ENCODE results near the gene USP54. TPM values are rescaled to one million over a fixed set of nuclear protein-coding genes. Genes with fewer than 3 reads are reported as not detected.
A peak's percentile ranks its signal among the peaks of the same experiment; 100 is the strongest.

The USP54 gene
- total and polyA plus RNA-seq, 2 of the 13 experiments (the other 11 are each of a cell fraction or from before 2014, with no cell fraction given), result 18.1 to 25.0 TPM

DNA sequence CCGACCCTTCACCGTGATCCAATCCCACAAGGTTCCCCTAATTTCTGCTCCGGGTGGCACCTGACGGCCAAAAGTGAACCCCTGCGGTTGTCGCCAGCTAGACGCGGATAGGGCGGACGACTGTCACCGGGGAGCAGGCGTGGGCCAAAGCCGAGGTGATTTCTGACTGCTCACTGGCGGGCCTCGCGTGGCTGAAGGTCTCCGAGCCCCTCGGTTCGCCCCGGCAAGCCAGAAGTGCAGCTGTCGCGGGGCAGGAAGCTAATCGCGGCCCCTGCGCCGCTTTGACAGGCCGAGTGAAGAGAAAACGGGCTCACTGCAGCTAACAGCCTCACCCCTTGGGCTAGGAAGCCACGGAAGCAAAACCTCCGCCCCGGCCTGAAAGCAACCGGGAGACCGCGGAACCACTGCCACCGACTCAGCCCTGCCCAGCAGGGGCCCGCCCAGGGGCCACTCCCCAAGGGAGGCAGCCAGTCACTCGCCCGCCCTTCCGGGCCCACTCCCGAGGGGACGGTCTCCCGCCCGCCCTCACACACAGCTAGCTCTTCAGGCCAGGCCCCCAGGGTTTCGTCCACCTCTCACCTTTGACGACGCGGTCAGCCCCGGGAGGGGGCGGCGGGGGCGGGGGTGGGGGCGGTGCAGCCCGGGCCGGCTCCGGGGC is 95.8 kb downstream of the USP54 start (continued):
- TF ChIP-seq TCF12 (IDR thresholded peaks at IDR 0.05), result no peak
- peak; percentile 46; the same call in 1 of the 2 replicates for TF ChIP-seq TCF12 (CRISPR knock-in tag; IDR thresholded peaks at IDR 0.05)
- TF ChIP-seq ZNF772 (CRISPR knock-in tag; IDR thresholded peaks at IDR 0.05), result peak; percentile 90
- peak; percentile 21; the same call in 1 of the 2 replicates for TF ChIP-seq ZFP37 (CRISPR knock-in tag; IDR thresholded peaks at IDR 0.05; ENCODE audit: borderline replicate concordance)
- TF ChIP-seq, protein P1, sequence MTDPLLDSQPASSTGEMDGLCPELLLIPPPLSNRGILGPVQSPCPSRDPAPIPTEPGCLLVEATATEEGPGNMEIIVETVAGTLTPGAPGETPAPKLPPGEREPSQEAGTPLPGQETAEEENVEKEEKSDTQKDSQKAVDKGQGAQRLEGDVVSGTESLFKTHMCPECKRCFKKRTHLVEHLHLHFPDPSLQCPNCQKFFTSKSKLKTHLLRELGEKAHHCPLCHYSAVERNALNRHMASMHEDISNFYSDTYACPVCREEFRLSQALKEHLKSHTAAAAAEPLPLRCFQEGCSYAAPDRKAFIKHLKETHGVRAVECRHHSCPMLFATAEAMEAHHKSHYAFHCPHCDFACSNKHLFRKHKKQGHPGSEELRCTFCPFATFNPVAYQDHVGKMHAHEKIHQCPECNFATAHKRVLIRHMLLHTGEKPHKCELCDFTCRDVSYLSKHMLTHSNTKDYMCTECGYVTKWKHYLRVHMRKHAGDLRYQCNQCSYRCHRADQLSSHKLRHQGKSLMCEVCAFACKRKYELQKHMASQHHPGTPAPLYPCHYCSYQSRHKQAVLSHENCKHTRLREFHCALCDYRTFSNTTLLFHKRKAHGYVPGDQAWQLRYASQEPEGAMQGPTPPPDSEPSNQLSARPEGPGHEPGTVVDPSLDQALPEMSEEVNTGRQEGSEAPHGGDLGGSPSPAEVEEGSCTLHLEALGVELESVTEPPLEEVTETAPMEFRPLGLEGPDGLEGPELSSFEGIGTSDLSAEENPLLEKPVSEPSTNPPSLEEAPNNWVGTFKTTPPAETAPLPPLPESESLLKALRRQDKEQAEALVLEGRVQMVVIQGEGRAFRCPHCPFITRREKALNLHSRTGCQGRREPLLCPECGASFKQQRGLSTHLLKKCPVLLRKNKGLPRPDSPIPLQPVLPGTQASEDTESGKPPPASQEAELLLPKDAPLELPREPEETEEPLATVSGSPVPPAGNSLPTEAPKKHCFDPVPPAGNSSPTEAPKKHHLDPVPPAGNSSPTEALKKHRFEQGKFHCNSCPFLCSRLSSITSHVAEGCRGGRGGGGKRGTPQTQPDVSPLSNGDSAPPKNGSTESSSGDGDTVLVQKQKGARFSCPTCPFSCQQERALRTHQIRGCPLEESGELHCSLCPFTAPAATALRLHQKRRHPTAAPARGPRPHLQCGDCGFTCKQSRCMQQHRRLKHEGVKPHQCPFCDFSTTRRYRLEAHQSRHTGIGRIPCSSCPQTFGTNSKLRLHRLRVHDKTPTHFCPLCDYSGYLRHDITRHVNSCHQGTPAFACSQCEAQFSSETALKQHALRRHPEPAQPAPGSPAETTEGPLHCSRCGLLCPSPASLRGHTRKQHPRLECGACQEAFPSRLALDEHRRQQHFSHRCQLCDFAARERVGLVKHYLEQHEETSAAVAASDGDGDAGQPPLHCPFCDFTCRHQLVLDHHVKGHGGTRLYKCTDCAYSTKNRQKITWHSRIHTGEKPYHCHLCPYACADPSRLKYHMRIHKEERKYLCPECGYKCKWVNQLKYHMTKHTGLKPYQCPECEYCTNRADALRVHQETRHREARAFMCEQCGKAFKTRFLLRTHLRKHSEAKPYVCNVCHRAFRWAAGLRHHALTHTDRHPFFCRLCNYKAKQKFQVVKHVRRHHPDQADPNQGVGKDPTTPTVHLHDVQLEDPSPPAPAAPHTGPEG (CRISPR knock-in tag; IDR thresholded peaks at IDR 0.05), result peak; percentile 74; the same call in 1 of the 2 replicates

DNA sequence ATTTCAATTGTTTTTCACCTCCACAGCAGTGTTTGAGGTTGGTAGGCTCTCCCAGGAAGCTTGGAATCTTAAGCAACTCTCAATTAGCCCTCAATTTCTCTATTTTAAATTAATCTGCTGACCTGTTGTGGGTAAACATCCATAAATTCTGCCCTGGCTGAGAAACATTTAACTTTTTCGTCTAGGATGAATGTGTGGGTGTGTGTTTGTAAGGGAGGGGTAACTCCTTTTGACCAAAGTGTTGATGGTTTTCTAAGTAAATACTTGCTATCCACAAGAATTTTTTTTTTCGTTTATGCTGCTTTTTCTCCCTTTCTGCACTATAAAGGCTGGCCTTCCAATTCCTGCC is 96.3 kb downstream of the USP54 start:
- intact Hi-C loops (cut with micrococcal nuclease; ENCODE audit: unreplicated experiment) (no loop called here), in situ Hi-C loops (cut with HindIII; ENCODE audit: extremely low pct_ligation_motif_present, low pct_unique_long_range_greater_than_20kb) (loop anchor here (10.0 kb wide), 1 partner anchor 240 kb away; the partner anchor contains the start of gene MRPS16)
- POLR2A ChIA-PET, result interaction anchor here (1.0 to 2.2 kb wide), 8 partner anchors 9 to 346 kb away, joined by 3 to 13 read pairs (median 5); partner anchors contain the start of genes ANXA7, MRPS16 and SEC24C
- FAIRE-seq (no peak), ATAC-seq (no peak), DNase-seq (ENCODE audit: low spot score) (no peak)
- H3K4me3 ChIP-seq (replicated peaks in 1 of 3; ENCODE audit: insufficient read depth in 1 of 3, low read depth in 2 of 3, low read length in 3 of 3), result peak overlapping the region; percentile 77 to 99 (median 94)
- CTCF ChIA-PET (ENCODE audit: low intra/inter-chr PET ratio, low total read pairs), result interaction anchor here (1.4 kb wide), 1 partner anchor 150 kb away, joined by 3 read pairs; no protein-coding TSS in a partner anchor
- no peaks in the 10 kb centered on the region; a peak in 1 of 5 replicates for H3K27me3 ChIP-seq (ENCODE audit: control insufficient read depth in 1 of 2, insufficient read depth in 2 of 2, low read length in 2 of 2)
- TF ChIP-seq BRCA1 (CRISPR knock-in tag; IDR thresholded peaks at IDR 0.05) (no peak), RORA (CRISPR knock-in tag; IDR thresholded peaks at IDR 0.05) (0 out of 2 replicates have a peak, but pooled peaks have one; percentile 5), ASH2L (IDR thresholded peaks at IDR 0.05; ENCODE audit: insufficient read length, low read depth, low read length) (peak; percentile 6)
- TF ChIP-seq, protein P2, sequence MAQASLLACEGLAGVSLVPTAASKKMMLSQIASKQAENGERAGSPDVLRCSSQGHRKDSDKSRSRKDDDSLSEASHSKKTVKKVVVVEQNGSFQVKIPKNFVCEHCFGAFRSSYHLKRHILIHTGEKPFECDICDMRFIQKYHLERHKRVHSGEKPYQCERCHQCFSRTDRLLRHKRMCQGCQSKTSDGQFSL (CRISPR knock-in tag; IDR thresholded peaks at IDR 0.05), result 0 out of 2 replicates have a peak, but pooled peaks have one; percentile 2
- BruUV-seq (replicated peaks), result TSS peak; percentile 71
- no peak overlapping the region for H2AFZ ChIP-seq (ENCODE audit: low read length)
- H3K27ac ChIP-seq (ENCODE audit: extremely low read length, insufficient read depth, low read length), result peak overlapping the region; percentile 97
- no peaks in the 10 kb centered on the region for H3K9me3 ChIP-seq (ENCODE audit: low read length)
- no peaks in the 10 kb centered on the region for H4K20me1 ChIP-seq (ENCODE audit: insufficient read depth, low read length)
- peaks cover 5 to 9% of the 10 kb centered on the region in 2 experiments for H3K36me3 ChIP-seq (replicated peaks in 1 of 2; ENCODE audit: control insufficient read depth in 1 of 2, insufficient read depth in 2 of 2, low read length in 2 of 2)
- H3K9ac ChIP-seq (ENCODE audit: insufficient read depth, low read depth, low read length), result peak overlapping the region; percentile 96
- peaks cover 37% of the 10 kb centered on the region for H3K4me1 ChIP-seq (ENCODE audit: insufficient read depth, low read length)
- H3K79me2 ChIP-seq (ENCODE audit: insufficient read depth, low read length), result peaks cover 46% of the 10 kb centered on the region
- 0% methylated on average over 2 of the region's 2 CpGs for WGBS (ENCODE audit: low lambda C conversion rate)
- peak overlapping the region; percentile 88 for H3K4me2 ChIP-seq (ENCODE audit: low read depth, low read length)
